HG03196 (cell line): ENCODE measurements around the gene CD44.
"Not testable (repeated sequence)": the region's sequence is repeated elsewhere in the genome, so short reads cannot be mapped to it uniquely, and the experiment has no call there.

Experiments
- ATAC-seq: cut with Tn5 transposase; IDR thresholded peaks from one replicate; pipeline ENCODE4 v1.9.1; 2021; ENCODE audit not compliant: unreplicated experiment

The CD44 gene

DNA sequence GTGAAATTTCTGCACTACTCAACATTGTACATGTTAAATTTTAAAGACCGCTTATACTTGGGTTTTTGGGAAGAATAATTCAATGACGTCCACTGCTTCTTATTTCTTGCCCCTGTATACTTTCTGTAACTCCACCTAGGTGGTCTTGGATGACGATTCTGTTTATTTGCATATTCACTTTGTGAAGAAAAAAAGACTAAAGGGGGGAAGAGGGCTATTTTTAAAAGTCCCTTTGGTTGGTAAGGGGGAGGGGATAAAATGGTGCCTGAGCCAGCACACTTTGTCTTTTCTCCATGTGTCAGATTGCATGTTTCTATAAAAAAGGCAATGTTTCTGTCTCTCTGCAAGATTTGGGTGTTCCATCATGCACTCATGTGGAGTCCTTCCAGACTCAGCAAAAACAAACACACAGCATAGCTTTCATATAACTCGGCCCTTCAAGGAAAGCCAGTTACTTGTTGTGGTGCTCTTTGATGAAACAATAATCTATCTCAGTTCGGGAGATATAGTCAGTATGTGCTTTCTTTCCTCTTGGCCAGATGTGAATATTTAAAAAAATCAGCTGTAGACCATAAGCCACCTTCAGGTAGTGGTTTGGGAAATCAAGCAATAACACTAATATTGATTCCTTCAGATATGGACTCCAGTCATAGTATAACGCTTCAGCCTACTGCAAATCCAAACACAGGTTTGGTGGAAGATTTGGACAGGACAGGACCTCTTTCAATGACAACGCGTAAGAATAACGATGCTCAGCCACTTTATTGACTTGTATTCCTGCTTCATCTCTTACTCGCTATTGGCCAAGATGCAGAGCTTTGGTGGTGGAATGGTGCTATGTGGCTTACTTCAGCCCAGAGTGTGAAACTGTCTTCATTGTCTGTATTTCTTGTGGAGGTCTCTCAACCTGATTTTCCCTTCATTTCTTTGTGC lies 68.8 kb downstream of the CD44 start:
- ATAC-seq: no peak

- no peak for ATAC-seq
Observed at GRCh38 chr11:35208795-35209194, 69.8 kb downstream of the CD44 start.

DNA sequence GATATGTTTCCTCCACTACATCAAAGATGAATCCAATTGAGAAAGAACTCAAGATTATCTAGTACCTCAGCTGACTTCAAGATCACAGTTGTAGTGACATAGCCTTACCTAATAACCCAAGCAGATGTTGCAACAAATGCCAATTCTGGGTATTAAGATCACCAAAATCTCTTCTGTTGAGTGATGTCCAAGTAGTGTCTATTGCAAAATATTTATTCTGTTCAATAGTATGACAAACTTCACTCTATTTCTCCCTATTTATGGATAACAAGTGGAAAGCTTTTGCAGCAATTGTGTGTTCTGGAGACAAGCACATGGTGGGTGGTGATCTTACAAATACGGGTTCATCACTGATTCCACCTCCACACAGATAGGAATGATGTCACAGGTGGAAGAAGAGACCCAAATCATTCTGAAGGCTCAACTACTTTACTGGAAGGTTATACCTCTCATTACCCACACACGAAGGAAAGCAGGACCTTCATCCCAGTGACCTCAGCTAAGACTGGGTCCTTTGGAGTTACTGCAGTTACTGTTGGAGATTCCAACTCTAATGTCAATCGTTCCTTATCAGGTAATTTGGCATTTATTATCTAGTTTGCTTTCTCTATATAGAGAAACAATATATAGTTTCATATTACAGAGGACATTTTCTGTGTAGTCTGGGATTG lies 72.0 kb downstream of the CD44 start:
- ATAC-seq: no peak

GRCh38 chr11:35211952-35212351 lies 73.0 kb downstream of the CD44 start:
- no peak for ATAC-seq

DNA sequence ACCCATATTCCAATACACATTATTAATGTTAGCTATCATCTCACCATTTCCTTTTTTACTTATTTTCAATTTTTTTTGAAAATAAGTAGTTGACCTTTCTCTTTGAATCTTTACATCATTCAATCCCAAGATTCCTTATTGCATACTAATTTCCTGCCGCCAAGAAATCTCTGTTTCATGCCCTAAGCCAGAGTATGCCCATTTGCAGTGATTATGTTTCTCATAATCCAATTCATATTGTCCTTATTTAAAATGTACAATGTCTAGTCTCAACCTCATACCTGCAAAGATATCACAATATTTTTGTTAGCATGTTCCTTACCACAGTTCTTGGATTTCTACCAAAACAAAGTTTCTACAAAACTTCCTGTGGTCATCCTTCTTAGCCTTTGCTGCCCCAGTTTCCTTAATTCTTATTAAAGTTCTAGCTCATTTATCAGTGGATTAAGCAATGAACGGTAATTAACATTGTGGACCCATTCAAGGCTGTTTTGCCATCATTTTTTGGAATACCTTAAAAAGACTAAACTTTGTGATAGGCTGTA lies 75.3 kb downstream of the CD44 start:
- no peak for ATAC-seq

DNA sequence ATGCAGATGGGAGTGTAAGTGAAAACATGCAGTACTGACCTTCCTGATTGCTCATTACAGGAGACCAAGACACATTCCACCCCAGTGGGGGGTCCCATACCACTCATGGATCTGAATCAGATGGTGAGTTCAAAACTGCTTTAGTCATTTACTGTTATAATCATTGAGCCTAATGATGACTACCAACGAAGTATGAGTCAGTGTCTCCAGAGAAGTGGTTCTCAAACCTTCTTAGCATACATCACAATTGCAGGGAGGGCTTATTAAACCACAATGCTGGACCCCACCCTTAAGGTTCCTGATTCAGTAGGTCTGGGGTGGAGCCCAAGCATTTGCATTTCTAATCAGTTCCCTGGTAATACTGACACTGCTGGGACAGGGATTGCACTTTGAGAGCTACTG lies 75.8 kb downstream of the CD44 start:
- no peak for ATAC-seq

- ATAC-seq: no peak
Observed at GRCh38 chr11:35215945-35216344, 77.0 kb downstream of the CD44 start.

- no peak for ATAC-seq
Observed at GRCh38 chr11:35216962-35217678, 78.1 kb downstream of the CD44 start.

- ATAC-seq: no peak
Observed at GRCh38 chr11:35218956-35219355, 80.0 kb downstream of the CD44 start.

DNA sequence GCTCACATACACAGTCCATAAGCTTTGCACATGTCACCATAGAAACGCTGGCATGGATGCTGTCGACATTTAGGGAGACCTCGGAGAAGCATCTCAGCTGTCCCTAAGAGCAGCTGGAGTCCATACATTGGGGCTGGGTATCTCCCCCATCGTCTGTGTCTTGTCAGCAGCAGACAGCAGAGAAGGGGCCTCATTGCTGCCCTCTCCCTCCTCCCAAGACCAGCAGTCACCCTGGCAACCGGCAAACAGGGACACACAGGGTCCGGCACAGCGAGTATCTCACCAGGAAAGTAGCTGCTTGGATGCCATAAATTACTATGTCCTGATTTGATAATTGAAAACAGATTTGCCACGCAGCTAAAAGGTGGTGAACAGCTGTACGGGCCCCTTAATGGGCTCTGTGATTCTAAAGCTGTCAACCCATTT lies 84.4 kb downstream of the CD44 start:
- no peak for ATAC-seq

DNA sequence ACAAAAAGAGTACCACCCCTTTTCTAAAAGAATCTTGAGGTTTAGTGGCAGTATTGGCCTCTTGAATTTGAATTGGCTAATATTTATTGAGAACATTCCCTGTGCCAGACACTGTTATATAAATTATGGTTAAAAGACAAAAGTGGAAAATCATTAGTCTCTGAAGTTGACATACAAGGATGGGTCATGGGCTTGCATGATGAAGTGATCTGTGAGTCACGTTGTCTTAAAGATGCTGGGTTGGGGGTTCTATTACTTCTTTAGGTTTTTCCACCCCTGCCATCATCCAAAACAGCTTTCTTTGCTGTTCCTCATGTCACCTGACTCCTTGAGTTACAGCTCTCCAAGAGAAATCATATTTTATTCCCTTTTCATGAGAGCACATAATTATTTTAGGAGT lies 85.0 kb downstream of the CD44 start:
- ATAC-seq: no peak

- ATAC-seq: no peak
Observed at GRCh38 chr11:35225946-35226520, 87.1 kb downstream of the CD44 start.

DNA sequence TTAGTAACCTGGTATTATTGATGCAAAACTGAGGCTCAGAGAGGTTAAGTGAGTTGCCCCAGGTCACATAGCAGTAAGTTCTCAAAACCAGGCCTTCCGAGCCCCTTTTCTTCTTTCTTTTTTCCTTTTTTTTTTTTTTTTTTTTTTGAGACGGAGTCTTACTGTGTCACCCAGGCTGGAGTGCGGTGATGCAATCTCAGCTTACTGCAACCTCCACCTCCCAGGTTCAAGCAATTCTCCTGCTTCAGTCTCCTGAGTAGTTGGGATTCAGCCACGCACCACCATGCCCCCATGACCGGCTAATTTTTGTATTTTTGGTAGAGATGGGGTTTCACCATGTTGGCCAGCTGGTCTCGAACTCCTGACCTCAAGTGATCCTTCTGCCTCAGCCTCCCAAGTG lies 87.8 kb downstream of the CD44 start:
- not testable (repeated sequence) for ATAC-seq

DNA sequence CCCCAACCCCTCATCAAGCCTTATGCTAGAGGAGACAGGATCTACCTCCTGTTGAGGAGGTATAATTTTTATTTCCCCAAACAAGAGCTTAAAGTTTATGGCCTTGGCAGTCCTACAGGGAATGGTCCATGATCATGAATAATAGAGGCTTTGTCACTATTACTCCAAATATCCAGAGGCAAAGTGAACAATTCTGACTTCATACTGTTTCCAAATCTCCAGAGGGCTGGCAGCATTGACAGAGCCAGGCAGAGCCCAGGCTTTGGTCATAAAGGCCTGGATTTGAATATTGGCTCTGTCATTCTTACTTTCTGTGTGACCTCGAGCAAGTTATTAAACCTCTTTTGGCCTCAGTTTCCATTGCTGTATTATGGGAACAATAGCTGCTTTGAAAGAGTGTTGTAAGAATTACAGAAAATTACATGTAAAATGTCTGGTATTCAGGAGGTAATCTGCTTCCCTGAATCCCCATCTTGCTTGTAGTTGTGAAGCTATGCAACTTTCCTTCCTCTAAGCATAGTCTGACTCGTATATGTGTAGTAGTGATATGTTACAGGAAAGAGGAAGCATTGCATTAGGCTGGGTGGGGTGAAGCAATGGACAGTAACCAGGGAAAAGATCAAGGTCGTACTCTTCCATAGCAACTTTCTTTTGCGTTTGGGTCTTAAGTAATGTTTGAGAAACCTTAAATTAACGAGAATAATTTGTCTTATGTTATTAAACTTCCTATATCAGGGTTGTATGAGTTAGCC lies 88.8 kb downstream of the CD44 start:
- ATAC-seq: no peak

DNA sequence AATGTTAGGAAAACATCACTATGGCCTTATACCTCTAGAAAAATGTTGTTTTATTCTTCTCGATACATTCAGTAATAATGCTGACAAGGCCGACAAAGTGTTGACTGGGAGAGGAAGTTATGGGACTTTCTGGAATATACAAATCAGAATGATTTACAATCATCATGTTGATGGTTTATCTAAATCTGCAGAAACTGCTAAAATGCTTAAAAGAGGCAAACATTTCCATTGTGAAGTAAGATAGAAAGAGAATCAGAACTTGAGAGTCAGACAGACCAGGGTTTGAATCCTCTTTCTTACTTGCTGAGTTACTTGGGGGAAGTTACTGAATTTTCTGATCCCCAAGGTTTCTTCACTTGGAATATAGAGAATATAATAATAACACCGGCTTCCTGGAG lies 89.4 kb downstream of the CD44 start:
- no peak for ATAC-seq

DNA sequence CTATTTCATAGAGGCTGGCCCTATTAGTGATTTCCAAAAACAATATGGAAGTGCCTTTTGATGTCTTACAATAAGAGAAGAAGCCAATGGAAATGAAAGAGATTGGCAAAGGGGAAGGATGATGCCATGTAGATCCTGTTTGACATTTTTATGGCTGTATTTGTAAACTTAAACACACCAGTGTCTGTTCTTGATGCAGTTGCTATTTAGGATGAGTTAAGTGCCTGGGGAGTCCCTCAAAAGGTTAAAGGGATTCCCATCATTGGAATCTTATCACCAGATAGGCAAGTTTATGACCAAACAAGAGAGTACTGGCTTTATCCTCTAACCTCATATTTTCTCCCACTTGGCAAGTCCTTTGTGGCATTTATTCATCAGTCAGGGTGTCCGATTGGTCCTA lies 91.4 kb downstream of the CD44 start:
- no peak for ATAC-seq

GRCh38 chr11:35231076-35231860 lies 92.3 kb downstream of the CD44 start:
- no peak for ATAC-seq

- ATAC-seq: no peak
Observed at GRCh38 chr11:35232891-35233330, 93.9 kb downstream of the CD44 start.

DNA sequence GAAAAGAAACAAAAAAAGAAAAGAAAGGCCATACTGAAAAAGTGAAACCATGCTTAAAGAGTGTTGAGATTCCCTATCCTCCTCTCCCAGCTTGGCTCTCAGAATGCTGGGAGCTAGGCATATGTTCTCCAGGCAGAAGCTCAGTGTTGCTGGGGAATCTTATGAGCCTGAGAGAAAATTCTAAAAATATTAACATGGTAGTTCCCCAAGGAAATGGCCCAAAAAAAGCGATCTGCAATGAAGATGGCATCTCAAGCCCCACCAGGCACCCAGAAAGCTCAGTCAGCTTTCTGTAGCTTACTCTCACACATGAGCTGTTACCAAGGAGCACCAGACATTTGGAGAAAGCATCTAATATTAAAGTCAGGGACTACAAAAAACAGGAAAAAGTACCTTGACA lies 94.5 kb downstream of the CD44 start:
- ATAC-seq: no peak
